ENCODE data around the gene SCNN1B.

Gene SCNN1B

GRCh38 chr16:23403547-23403946 is 101.4 kb downstream of the SCNN1B start (continued):
- TF ChIP-seq ZBTB6 (tag by site-specific recombination; IDR thresholded peaks at IDR 0.05) = no peak
- TF ChIP-seq GLIS1 (tag by site-specific recombination; IDR thresholded peaks at IDR 0.05) = no peak
- no peak for TF ChIP-seq ZNF214 (tag by site-specific recombination; IDR thresholded peaks at IDR 0.05; ENCODE audit: borderline replicate concordance)
- TF ChIP-seq ZNF280C (tag by site-specific recombination; IDR thresholded peaks at IDR 0.05) = no peak
- TF ChIP-seq ZNF654 (tag by site-specific recombination; IDR thresholded peaks at IDR 0.05; ENCODE audit: low read depth) = no peak

- no peaks in the 10 kb centered on the region; the same call in 1 of the 2 replicates for H3K4me1 ChIP-seq (ENCODE audit: control insufficient read depth, insufficient read depth, low read length)
- H3K4me3 ChIP-seq (ENCODE audit: low read depth, low read length) = no peak overlapping the region
- H3K9me3 ChIP-seq (ENCODE audit: control insufficient read depth, insufficient read depth, low read depth, low read length) = no peaks in the 10 kb centered on the region
- POLR2A ChIA-PET = no interaction called here
- CTCF ChIA-PET = interaction anchor here (1.0 to 1.2 kb wide), 2 partner anchors 28 to 30 kb away, joined by 3 read pairs; no protein-coding TSS in a partner anchor
- H3K27ac ChIP-seq (ENCODE audit: extremely low read depth, low read depth, low read length) = no peak overlapping the region
- TF ChIP-seq ZNF660 (tag by site-specific recombination; IDR thresholded peaks at IDR 0.05) (no peak), ZNF530 (tag by site-specific recombination; IDR thresholded peaks at IDR 0.05; ENCODE audit: low read depth) (no peak), ZNF174 (tag by site-specific recombination; IDR thresholded peaks at IDR 0.05) (no peak), ZNF16 (tag by site-specific recombination; IDR thresholded peaks at IDR 0.05; ENCODE audit: low read depth) (no peak), INSM2 (tag by site-specific recombination; IDR thresholded peaks at IDR 0.05) (no peak), ZBTB49 (tag by site-specific recombination; IDR thresholded peaks at IDR 0.05; ENCODE audit: low read depth) (no peak), KLF10 (tag by site-specific recombination; IDR thresholded peaks at IDR 0.05) (no peak), ZNF501 (tag by site-specific recombination; IDR thresholded peaks at IDR 0.05) (no peak), ZFP3 (tag by site-specific recombination; IDR thresholded peaks at IDR 0.05; ENCODE audit: low read depth) (no peak), PRDM1 (tag by site-specific recombination; IDR thresholded peaks at IDR 0.05) (no peak), ZNF214 (tag by site-specific recombination; IDR thresholded peaks at IDR 0.05; ENCODE audit: borderline replicate concordance) (no peak), KLF8 (tag by site-specific recombination; IDR thresholded peaks at IDR 0.05) (no peak), ZNF324 (tag by site-specific recombination; IDR thresholded peaks at IDR 0.05) (no peak), TSHZ1 (tag by site-specific recombination; IDR thresholded peaks at IDR 0.05; ENCODE audit: borderline replicate concordance) (no peak), KLF7 (tag by site-specific recombination; IDR thresholded peaks at IDR 0.05; ENCODE audit: borderline replicate concordance) (no peak), GFI1B (tag by site-specific recombination; IDR thresholded peaks at IDR 0.05) (no peak)
- peaks cover 13 to 32% of the 10 kb centered on the region in 2 experiments; a peak in 2 of 3 replicates for H3K36me3 ChIP-seq (ENCODE audit: control insufficient read depth in 2 of 2, insufficient read depth in 1 of 2, low read length in 2 of 2)
Measured at GRCh38 chr16:23406024-23406423, 103.9 kb downstream of the SCNN1B start.

Measured in HEK293 (cell line).